NCI-H69 (cell line): Measurements from ENCODE around the gene HIPK2.
A peak's percentile ranks its signal among the peaks of the same experiment; 100 is the strongest.
"Not testable (repeated sequence)": the region's sequence is repeated elsewhere in the genome, so short reads cannot be mapped to it uniquely, and the experiment has no call there.

Source experiments
- DNase-seq: peaks from one replicate; lab custom pipeline; 2025; lab: John Stamatoyannopoulos, UW

The HIPK2 gene

GRCh38 chr7:139566736-139567646, 210.8 kb downstream of the HIPK2 start:
- no peak for DNase-seq

GRCh38 chr7:139566075-139566474, 211.7 kb downstream of the HIPK2 start:
- DNase-seq: no peak

DNA sequence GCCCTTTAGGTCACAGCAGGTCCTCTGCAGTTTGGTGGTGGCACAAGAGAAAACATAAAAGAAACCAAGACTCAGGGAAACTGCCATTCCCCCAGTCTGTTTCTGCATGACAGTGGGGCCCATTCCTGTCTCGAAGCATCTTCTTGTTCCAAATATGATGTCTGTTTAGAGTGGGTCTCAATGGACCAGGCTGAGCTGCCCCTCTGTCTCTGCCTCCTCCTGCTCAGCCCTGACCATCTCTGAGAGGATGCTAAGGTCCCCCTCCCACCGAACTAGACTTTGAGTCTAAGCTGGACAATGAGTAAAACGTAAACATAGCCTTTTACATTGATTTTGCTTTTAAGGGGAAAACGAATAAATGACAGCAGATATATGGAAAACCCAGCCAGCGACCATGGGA, 213.9 kb downstream of the HIPK2 start:
- no peak for DNase-seq

GRCh38 chr7:139562961-139563565, 214.7 kb downstream of the HIPK2 start:
- DNase-seq: no peak

DNA sequence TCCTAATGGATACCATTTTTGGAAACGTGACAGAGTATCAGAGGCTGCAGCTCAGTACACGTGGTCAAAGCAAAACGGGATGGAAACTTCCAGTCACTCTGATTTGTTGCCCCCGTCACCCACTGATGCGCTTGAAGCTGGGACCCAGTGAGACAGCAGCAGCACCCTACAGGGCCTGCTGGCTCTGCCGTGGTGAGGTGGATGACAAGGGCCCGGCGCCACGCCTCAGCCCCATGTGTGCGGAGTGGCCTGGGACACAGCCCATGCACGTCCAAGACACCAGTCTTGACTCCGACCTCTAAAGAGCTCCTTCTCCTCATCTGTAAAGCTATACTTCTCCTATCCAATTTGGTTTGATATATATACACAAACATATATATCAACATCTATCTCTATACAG, 215.3 kb downstream of the HIPK2 start:
- no peak for DNase-seq

DNA sequence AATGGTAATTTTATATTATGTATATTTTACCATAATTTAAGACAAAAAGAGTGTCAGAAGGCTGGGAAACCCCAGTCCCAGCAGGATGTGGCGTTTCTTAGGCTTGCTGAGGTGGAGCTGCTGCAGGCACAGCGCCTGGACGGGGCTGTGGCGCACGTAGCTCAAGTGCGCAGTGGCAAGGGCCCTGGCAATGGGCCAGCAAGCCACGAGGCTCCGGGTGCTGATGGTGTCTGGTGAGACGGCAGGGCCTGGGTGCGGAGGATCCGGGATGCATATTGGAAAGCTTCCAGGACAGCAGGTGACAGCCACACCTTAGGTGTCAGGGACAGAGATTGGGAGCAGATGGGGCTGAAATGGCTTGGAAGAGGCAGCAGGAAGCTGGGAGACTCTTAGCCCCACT, 217.1 kb downstream of the HIPK2 start:
- peak; percentile 97 for DNase-seq

DNA sequence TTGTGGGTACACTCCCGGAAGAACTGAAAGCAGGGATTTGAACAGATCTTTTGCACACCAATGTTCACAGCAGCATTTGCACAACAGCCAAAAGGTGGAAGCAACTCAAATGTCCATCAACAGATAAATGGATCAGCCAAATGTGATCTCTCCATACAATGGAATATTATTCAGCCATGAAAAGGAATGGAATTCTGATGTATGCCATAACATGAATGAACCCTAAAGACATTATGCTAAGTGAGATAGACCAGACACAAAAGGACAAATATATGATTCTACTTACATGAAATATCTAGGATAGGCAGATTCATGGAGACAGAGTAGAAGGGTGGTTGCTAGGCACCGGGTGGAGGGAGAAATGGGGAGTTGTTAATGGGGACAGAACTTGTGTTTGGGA, 217.6 kb downstream of the HIPK2 start:
- no peak for DNase-seq

DNA sequence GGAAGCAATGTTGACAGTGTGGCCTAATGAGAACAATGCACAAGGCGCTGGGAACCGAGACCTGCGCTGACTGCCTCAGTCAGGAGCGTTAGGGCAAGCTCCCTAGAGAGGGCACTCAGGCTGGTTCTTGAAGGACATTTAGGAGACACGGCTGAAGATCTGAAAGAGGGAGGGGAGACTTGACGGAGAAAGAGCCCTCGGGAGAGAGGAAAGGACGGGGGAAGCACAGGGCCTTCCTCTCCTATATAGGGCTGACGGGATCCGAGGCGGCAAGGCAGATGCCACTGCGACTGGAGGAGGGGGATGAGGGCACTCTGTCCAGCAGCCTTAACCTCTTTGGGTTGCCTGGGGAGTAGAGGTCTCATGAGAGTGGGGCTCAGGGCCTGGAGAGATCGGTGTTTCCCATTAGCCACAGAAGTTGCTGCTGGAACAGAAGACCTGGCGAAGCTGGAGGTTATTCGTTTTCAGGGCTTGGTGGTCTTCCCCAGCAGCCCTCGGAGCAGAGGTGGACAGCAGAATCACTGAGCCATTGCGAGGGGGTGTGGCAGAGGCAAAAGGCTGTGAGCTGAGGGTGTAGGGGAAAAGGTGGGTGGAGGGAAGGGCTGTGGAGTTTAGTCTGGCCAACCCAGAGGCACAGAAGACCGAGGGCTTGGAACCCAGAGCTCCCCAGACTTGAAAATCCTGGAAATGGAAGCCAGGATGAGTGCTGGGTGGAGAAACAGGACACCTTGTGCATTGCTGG, 218.3 kb downstream of the HIPK2 start:
- DNase-seq: no peak

GRCh38 chr7:139557857-139558581, 219.8 kb downstream of the HIPK2 start:
- no peak for DNase-seq

- DNase-seq: not testable (repeated sequence)
Observed at GRCh38 chr7:139553991-139554700, 223.7 kb downstream of the HIPK2 start.

GRCh38 chr7:139548302-139549028, 229.3 kb downstream of the HIPK2 start:
- no peak for DNase-seq

GRCh38 chr7:139544645-139545044, 233.2 kb downstream of the HIPK2 start:
- DNase-seq: no peak

DNA sequence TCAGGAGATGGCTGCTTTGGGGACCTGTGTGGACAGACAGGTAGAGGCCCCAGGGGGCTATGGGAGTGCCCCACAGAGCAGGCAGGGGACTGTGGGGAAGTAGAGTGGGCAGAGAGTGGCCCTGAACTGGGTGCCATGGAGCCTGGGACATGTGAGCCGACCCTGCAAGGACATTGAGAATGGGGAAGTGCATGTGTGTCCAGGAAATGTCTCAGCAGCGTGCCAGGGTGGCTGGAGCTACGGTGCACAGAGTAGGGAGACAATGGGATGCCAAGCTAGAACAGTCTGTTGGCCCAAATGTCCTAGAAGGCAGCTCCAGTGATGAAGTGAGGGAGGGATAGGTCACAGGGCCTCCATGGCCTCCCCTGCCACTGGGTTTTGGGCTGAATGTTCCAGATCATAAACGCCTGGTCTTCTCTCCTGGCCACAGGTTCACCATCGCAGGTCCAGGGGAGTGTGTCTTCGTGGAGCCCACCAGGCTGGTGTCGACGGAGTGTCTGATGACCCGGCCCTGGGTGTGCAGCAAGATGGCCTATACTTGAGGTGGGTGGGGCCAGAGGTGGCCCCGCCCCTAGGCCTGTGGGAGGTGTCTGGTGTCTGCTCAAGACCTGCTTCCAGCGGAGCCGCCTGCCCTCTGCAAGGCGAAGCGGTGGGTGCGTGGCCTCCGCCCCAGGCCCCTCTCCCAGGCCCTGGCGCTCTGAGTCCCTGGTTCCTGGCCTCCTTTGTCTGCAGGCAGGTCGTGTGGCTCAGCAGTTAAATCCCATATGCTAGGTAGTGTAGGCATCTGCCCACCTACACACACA, 233.8 kb downstream of the HIPK2 start:
- DNase-seq: no peak

DNA sequence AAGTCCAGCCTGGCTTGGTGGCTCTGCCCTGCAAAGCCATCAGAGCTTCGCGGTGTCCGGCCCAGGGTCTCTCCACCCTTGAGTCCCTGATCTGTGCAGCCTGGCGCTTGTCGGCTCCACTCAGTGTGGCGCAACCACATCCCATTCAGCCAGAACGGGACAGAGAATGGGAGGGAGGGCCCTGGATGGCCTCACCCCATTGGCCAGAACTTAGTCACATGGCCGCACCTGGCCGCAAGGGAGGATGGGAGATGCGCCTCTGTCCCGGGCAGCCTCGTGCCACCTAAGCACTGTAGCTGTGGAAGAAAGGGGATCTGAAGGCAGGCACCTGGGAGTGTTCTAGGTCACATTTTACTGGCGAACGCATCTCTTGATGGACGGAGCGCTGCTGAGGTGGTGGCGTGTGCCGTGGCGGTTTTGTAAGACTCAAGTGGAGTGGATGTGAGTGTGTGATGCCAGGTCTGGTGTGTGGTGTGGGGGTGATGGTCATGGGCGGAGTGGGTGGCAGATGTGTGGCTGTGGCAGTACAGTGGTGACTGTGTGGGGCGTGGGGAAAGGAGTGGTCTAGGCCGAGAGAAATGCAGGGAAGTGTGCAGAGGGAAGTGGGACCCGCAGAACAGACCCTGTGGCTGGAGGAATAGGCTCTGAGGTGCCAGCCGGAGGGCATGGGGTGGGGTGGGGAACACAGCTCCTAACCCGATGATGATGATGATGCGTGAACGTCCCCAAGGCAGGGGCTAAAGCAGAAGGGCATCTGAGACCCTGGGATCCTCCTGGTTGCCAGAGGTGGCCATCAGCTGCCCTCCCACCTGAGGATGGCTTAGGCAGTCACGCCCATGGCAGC, 235.3 kb downstream of the HIPK2 start:
- DNase-seq: no peak

GRCh38 chr7:139541600-139542307, 236.0 kb downstream of the HIPK2 start:
- DNase-seq: no peak

DNA sequence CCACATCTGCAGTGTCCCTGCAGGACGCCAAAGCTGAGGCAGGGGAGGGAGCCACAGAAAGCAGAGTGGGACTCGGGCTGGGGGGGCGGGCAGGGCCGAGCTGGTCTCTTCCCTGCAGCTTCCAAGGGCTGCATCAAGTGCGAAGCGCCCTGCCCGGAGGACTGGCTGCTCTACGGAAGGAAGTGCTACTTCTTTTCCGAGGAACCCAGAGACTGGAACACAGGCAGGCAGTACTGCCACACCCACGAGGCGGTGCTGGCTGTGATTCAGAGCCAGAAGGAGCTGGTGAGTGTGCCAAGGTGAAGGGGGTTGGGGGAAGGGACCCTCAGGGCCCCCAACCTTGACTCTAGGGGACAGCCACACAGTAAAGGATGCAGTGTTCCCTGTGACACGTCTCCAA, 237.6 kb downstream of the HIPK2 start:
- no peak for DNase-seq

DNA sequence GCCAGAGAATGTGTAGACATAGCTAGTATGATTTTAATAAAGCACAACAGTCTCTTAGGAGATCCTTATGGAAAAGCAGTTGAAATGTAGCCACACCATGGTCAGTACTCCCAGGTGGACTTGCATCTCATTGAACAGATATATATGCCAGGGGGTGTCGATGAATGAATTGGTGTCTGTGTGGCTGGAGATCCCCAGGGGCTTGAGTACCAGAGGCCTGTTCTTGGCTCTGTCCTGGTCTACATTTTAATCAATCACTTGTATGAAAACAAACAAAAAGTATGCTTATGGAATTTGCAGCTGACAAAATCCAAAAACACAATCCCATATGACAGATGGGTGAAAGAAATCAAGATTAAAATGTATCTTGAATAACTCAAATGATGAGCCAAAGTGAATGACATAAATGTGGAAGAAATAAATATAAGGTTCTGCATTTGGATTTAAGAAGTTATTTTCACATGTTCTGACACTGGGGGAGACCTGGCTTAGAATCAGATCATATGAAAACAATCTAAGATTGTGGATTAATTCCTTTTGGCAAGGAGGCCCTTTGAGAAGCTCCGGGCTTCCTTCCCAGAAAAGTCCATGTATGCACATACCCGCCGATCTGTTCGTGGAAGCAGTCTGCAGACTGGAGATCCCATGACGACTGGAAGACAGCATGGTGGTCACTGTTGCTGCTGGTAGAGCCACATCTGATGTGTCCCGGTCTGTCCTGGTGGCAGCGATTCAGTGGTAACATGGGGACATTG, 238.7 kb downstream of the HIPK2 start:
- DNase-seq: no peak

GRCh38 chr7:139536152-139536551, 241.6 kb downstream of the HIPK2 start:
- DNase-seq: no peak
